GM12875 (cell line): Measurements from ENCODE around the gene SLC35F3.

ENCODE experiments used
- H3K4me3 ChIP-seq: one replicate; pipeline ENCODE4 v1.5.1; 2011; ENCODE audit warnings: low read depth, low read length, control low read depth
- TF ChIP-seq, protein P1 (sequence below): IDR thresholded peaks from 2 replicates; pipeline ENCODE4 v1.5.1; 2011; ENCODE audit warnings: low read depth, mild to moderate bottlenecking, control low read depth, inconsistent platforms, low read length, moderate library complexity, borderline replicate concordance; ENCODE audit not compliant: insufficient read depth

Gene SLC35F3

DNA sequence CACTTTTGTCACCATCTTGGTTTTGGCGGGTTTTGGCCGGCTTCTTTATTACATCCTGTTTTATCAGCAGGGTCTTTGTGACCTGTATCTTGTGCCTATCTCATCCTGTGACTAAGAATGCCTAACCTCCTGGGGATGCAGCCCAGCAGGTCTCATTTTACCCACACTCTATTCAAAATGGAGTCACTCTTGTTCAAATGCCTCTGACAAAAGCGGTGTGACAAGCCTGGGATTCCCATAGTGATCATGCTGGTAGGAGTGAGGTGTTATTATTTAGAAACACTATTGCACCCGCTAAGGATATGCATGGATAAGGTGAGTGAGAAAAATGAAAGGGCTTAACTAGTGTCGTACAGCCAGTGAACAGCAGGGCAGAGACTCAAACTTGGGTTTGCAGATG is 357.1 kb downstream of the SLC35F3 start:
- TF ChIP-seq, protein P1, sequence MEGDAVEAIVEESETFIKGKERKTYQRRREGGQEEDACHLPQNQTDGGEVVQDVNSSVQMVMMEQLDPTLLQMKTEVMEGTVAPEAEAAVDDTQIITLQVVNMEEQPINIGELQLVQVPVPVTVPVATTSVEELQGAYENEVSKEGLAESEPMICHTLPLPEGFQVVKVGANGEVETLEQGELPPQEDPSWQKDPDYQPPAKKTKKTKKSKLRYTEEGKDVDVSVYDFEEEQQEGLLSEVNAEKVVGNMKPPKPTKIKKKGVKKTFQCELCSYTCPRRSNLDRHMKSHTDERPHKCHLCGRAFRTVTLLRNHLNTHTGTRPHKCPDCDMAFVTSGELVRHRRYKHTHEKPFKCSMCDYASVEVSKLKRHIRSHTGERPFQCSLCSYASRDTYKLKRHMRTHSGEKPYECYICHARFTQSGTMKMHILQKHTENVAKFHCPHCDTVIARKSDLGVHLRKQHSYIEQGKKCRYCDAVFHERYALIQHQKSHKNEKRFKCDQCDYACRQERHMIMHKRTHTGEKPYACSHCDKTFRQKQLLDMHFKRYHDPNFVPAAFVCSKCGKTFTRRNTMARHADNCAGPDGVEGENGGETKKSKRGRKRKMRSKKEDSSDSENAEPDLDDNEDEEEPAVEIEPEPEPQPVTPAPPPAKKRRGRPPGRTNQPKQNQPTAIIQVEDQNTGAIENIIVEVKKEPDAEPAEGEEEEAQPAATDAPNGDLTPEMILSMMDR = no peak
- H3K4me3 ChIP-seq = no peak overlapping the region

DNA sequence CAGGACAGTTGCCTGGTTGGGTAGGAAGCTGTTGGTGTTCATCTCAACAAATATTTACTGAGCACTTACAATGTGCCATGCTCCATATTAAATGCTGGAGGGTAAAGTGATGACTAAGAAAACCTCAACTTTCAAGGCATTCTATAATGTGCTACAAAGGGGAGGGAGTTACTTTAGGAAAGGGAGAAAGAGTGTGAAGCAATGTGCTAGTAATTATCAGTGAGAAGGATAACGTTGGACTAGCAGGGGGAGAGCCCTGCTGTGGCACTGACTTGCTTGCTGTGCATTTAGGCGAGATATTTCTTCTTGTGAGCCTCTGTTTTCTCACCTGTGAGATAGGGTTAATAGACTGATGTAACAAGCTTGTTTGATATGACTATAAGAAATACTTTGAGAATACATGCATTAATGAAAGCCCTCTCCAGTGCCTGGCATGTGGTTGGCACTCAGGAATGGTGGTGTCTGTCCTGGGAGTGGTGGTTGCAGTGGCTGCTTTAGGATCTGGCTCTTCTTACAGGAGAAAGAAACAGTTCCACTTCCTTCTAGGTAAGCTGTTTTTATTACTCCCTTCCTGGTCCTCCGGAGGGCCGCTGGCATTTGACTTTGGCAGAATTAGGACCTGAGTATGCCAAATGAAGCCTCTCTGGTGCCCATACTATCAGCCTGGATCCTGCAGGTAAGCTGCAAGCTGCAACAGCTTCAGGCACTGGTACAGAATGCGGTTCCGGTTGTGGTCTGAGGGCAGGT is 357.7 kb downstream of the SLC35F3 start:
- no peak overlapping the region for H3K4me3 ChIP-seq
- TF ChIP-seq, protein P1 = no peak

DNA sequence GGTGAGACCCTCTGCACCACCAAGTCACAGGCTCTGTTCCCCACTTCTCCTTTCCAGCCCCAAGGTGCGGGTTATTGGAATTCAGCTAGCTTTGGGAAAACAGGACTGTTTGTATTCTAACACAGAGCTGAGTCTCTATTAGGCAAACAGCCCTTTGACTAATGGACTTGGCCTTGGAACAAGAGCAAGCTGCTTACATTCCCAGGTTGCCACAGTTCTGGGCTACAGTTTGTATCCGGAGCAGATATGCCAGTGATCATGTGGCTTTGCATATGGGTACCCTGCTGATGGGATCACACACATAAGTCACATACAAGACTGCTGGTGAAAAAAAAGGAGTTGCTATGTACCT is 358.3 kb downstream of the SLC35F3 start:
- TF ChIP-seq, protein P1 = no peak
- no peak overlapping the region for H3K4me3 ChIP-seq

DNA sequence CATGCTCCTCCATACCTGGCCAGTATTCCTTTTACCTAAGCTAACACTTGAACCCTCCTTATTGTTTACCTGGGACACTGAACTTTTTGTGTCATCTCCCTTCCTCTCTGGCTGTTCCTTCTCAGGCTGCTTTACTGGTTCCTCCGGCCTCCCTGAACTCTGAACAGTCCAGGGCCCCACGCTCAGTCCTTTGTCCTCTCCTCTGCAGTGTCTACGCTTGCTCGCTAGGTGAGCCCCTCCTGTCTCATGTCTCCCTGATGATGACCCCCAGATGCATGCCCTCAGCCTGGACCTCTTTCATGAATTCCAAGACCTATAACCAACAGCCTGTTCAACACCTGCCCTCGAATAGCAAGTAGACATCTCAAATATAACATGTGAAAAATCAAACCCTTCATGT is 360.4 kb downstream of the SLC35F3 start:
- TF ChIP-seq, protein P1 = no peak
- H3K4me3 ChIP-seq = no peak overlapping the region

DNA sequence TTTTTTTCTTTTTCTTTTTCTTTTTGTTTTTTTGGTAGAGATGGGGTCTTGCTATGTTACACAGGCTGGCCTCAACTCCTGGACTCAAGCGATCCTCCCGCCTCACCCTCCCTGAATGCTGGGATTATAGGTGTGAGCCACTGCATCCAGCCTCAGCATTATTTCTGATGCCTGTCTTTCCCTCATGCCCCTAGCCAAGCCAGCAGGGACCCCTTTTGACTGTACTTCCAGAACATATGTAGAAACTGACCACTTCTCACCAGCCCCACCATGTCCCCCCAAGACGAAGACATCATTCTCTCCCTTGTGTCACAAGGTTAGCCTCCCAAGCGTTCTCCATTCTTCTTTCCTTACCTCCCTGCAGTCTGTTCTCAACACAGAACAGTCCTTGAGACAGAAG is 360.8 kb downstream of the SLC35F3 start:
- no peak overlapping the region for H3K4me3 ChIP-seq
- TF ChIP-seq, protein P1 = no peak

DNA sequence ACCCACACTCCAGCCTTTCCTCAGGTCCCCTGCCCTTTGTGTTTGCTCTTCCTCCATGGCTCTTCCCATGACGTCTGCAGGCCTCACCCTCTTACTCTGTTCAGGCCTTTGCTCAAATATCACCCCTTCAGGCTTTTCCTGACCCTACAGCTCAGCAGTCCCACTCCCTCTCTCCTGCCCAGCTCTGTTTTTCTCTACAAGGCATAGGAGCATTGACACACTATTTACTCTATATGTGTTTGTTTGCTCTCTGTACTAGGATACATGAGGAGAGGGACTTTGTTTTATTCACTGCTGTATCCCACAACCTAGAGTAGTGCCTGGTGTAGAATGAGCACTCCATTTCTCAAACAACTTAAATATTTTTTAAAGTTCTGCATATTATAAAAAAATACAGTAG is 361.4 kb downstream of the SLC35F3 start:
- no peak overlapping the region for H3K4me3 ChIP-seq
- TF ChIP-seq, protein P1 = no peak

DNA sequence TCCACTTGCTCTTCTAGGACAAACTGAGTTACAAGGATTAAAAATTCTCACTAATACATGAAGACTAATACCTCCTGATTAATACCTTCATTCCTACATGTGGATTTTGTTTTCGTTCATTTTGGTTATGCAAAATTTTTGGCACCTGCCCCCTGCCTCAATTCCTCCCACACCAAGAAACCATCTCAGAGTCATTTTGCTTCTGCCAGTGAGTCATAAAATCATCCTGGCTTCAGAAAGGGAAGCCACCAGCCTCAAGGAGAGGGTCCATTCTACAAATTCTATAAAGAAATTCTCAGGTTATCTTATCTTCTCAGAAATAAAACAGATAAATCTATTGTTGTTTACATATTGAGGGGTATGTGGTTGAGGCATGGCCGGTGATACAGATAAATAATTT is 365.6 kb downstream of the SLC35F3 start:
- TF ChIP-seq, protein P1 = no peak

More for the DNA sequence above, 365.6 kb downstream of the SLC35F3 start:
- no peak overlapping the region for H3K4me3 ChIP-seq
